Vagina (tissue), 2 donors: ENCODE data around the gene VAV3. TPM values are rescaled to one million over a fixed set of nuclear protein-coding genes. Genes with fewer than 3 reads are reported as not detected.

Source experiments
- DNase-seq, 2 donors: peaks; one replicate each; pipeline ENCODE4 v3.0.0-alpha.2; 2017; ENCODE audit errors: extremely low spot score in 2 of 2
- H3K27ac ChIP-seq: fragments of 200-600 bp; sonication (generic); one replicate; pipeline ENCODE4 v1.5.1; 2019
- H3K27me3 ChIP-seq: fragments of 200-600 bp; sonication (generic); one replicate; pipeline ENCODE4 v1.5.1; 2019
- H3K36me3 ChIP-seq, 2 donors: fragments of 200-600 bp; sonication (generic); one replicate each; pipeline ENCODE4 v1.5.1; 2017 to 2019
- H3K4me1 ChIP-seq: fragments of 200-600 bp; sonication (generic); one replicate; pipeline ENCODE4 v1.5.1; 2019
- H3K4me3 ChIP-seq, 2 donors: fragments of 200-600 bp; sonication (generic); 1 replicate in 1 of 2; 2 replicates in 1 of 2; pipeline ENCODE4 v1.5.1; 2016 to 2019
- H3K9me3 ChIP-seq: fragments of 200-600 bp; sonication (generic); one replicate; pipeline ENCODE4 v1.5.1; 2019
- POLR2A ChIP-seq, 2 donors: fragments of 450-650 bp; IDR thresholded peaks; one replicate each; pipeline ENCODE4 v1.6.1; 2017; ENCODE audit warnings: antibody characterized with exemption in 2 of 2, mild to moderate bottlenecking in 2 of 2, moderate library complexity in 2 of 2
- POLR2AphosphoS5 ChIP-seq, 2 donors: sonication (generic); formaldehyde crosslinking; IDR thresholded peaks; one replicate each; pipeline ENCODE4 v1.9.0; 2017; ENCODE audit warnings: antibody characterized with exemption in 2 of 2, mild to moderate bottlenecking in 2 of 2, low read depth in 1 of 2; ENCODE audit not compliant: insufficient read depth in 1 of 2
- intact Hi-C: fragments of 100-400 bp; cut with DNase I; formaldehyde crosslinking; loops from one replicate; pipeline ENCODE4 v1.15.1; 2023
- total RNA-seq: library from RNA; depleted of rRNA; stranded (reverse); fragments of >200 nt; gene quantifications from one replicate; pipeline ENCODE4 v1.2.3, GENCODE V29; 2016
- TF ChIP-seq, protein P1 (sequence below), 3 experiments: fragments of 450-650 bp in 2 of 3; fragments of 200-600 bp in 1 of 3; sonication (generic) in 1 of 3; IDR thresholded peaks; one replicate each; pipeline ENCODE4 v1.5.1; 2017 to 2019; ENCODE audit warnings: antibody characterized with exemption in 3 of 3, mild to moderate bottlenecking in 2 of 3, moderate library complexity in 2 of 3

VAV3 gene
- total RNA-seq, 1 donor from 2014 or later: 67.5 TPM

DNA sequence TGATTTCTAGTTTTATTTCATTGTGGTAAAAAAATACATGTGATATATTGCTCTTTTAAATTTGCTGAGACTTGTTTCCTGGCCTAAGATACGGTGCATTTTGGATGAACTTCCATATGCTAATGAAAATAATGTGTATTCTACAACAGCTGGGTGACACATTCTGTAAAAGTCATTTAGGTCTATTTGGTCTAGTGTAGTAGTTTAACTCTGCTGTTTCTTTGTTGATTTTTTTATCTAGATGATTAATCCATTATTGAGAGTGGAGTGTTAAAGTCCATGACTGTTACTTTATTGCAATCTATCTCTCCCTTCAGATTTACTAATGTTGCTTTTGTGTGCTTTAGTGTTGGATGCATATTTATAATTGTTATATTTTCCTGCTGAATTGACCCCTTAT, 161.4 kb downstream of the VAV3 start:
- DNase-seq: no peak
- intact Hi-C loops: no loop called here
- no peaks in the 10 kb centered on the region for H3K4me1 ChIP-seq
- H3K9me3 ChIP-seq: no peaks in the 10 kb centered on the region
- no peak overlapping the region for H3K4me3 ChIP-seq
- H3K36me3 ChIP-seq: no peaks in the 10 kb centered on the region
- TF ChIP-seq, protein P1, sequence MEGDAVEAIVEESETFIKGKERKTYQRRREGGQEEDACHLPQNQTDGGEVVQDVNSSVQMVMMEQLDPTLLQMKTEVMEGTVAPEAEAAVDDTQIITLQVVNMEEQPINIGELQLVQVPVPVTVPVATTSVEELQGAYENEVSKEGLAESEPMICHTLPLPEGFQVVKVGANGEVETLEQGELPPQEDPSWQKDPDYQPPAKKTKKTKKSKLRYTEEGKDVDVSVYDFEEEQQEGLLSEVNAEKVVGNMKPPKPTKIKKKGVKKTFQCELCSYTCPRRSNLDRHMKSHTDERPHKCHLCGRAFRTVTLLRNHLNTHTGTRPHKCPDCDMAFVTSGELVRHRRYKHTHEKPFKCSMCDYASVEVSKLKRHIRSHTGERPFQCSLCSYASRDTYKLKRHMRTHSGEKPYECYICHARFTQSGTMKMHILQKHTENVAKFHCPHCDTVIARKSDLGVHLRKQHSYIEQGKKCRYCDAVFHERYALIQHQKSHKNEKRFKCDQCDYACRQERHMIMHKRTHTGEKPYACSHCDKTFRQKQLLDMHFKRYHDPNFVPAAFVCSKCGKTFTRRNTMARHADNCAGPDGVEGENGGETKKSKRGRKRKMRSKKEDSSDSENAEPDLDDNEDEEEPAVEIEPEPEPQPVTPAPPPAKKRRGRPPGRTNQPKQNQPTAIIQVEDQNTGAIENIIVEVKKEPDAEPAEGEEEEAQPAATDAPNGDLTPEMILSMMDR (IDR thresholded peaks at IDR 0.05): no peak
- TF ChIP-seq POLR2AphosphoS5 (IDR thresholded peaks at IDR 0.05; ENCODE audit: insufficient read depth in 1 of 2, low read depth in 1 of 2) (no peak), POLR2A (IDR thresholded peaks at IDR 0.05) (no peak)
- no peaks in the 10 kb centered on the region for H3K27me3 ChIP-seq
- H3K27ac ChIP-seq: no peak overlapping the region

DNA sequence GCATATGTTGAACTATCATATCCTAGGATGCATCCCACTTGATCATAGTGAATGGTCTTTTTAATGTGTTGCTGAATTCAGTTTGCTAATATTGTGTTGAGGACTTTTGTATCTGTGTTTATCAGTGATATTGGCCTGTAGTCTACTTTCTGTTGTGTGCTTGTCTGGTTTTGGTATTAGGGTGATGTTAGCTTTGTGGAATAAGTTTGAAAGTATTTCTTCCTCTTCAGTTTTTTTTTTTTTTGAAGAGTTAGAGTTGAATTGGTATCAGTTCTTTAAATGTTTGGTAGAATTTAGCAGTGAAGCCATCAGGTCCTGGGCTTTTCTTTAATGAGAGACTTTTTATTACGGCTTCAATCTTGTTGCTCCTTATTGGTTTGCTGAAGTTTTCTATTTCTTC, 162.3 kb downstream of the VAV3 start:
- Histone ChIP-seq H3K27me3 (no peaks in the 10 kb centered on the region), H3K27ac (no peak overlapping the region), H3K9me3 (no peaks in the 10 kb centered on the region), H3K36me3 (no peaks in the 10 kb centered on the region), H3K4me3 (no peak overlapping the region), H3K4me1 (no peaks in the 10 kb centered on the region)
- no peak for DNase-seq
- intact Hi-C loops: no loop called here
- TF ChIP-seq, protein P1 (IDR thresholded peaks at IDR 0.05): no peak
- no peak for TF ChIP-seq POLR2A (IDR thresholded peaks at IDR 0.05)
- no peak for TF ChIP-seq POLR2AphosphoS5 (IDR thresholded peaks at IDR 0.05; ENCODE audit: insufficient read depth in 1 of 2, low read depth in 1 of 2)

DNA sequence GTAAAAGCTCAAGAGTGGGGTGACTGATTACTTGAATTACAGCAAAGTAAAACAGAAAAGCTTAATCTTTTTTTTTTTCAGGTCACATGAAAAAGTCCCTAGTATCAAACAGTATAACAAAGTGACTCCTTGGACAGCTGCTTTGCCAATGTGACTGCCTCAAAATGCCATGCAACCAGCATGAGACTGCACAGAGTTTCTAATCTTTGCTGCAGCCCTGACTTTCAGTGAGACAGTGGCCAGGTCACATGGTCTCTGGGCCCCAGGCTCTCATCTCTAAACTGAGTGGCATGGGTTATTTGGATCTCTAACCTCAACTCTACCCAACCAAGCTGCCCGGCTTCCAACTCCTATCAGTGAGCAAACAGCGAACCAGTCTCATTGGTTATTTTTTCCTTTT, 169.0 kb downstream of the VAV3 start:
- intact Hi-C loops: no loop called here
- no peak for DNase-seq
- Histone ChIP-seq H3K36me3 (no peaks in the 10 kb centered on the region), H3K27me3 (no peaks in the 10 kb centered on the region), H3K4me3 (no peak overlapping the region), H3K27ac (no peak overlapping the region), H3K9me3 (no peaks in the 10 kb centered on the region), H3K4me1 (no peaks in the 10 kb centered on the region)
- no peak for TF ChIP-seq POLR2AphosphoS5 (IDR thresholded peaks at IDR 0.05; ENCODE audit: insufficient read depth in 1 of 2, low read depth in 1 of 2)
- TF ChIP-seq, protein P1 (IDR thresholded peaks at IDR 0.05): no peak
- TF ChIP-seq POLR2A (IDR thresholded peaks at IDR 0.05): no peak

DNA sequence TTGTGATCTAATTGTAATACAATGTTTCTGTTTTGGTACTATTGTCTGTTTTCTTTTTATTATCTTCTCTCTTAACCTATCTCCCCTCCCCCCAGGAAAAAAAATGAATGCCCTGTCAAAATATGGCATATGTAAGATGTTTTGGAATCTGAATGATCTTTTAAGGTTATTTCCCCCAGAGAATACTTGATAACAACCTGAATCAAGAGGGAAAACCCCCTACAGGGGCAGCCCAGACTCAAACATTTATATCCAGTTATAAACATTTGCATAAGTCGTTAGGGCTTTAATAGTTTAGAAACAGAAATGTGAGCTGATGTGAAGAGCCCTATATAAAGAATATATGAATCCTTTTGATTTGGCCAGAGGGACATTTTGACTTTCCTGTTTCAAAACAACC, 169.5 kb downstream of the VAV3 start:
- intact Hi-C loops: no loop called here
- Histone ChIP-seq H3K36me3 (no peaks in the 10 kb centered on the region), H3K27me3 (no peaks in the 10 kb centered on the region), H3K4me1 (no peaks in the 10 kb centered on the region), H3K4me3 (no peak overlapping the region), H3K27ac (no peak overlapping the region), H3K9me3 (no peaks in the 10 kb centered on the region)
- DNase-seq: no peak
- TF ChIP-seq POLR2AphosphoS5 (IDR thresholded peaks at IDR 0.05; ENCODE audit: insufficient read depth in 1 of 2, low read depth in 1 of 2) (no peak), POLR2A (IDR thresholded peaks at IDR 0.05) (no peak)
- TF ChIP-seq, protein P1 (IDR thresholded peaks at IDR 0.05): no peak

DNA sequence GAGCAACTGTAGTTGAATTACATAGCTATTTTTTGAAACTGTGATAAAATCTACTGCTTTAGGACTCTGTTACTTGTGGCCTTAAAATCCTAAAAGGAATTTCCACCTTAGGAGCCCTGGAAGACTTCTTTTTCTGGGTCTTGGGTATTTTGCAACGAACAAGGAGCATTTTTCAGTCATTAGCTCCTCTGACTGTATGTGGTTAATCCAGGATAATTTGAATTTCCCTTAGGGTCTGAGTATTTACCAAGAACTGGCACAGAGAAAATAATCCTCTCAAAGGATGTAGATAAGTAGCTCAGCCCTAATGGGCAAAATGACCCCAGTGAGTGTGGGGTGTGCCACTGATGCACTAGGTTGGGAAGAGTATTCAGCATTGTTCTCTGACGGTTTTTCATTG, 170.4 kb downstream of the VAV3 start:
- Histone ChIP-seq H3K27me3 (no peaks in the 10 kb centered on the region), H3K4me1 (no peaks in the 10 kb centered on the region), H3K9me3 (no peaks in the 10 kb centered on the region), H3K36me3 (no peaks in the 10 kb centered on the region), H3K4me3 (no peak overlapping the region), H3K27ac (no peak overlapping the region)
- TF ChIP-seq POLR2AphosphoS5 (IDR thresholded peaks at IDR 0.05; ENCODE audit: insufficient read depth in 1 of 2, low read depth in 1 of 2) (no peak), POLR2A (IDR thresholded peaks at IDR 0.05) (no peak)
- TF ChIP-seq, protein P1 (IDR thresholded peaks at IDR 0.05): no peak
- no peak for DNase-seq
- intact Hi-C loops: no loop called here
